ENCODE results near the gene NRAP. TPM values are rescaled to one million over a fixed set of nuclear protein-coding genes. Genes with fewer than 3 reads are reported as not detected.

Gene NRAP
- total RNA-seq, 2 donors from 2014 or later, result 229 to 610 TPM

GRCh38 chr10:113573368-113573767, 90.5 kb downstream of the NRAP start:
- no peak for TF ChIP-seq CTCF (IDR thresholded peaks at IDR 0.05)
- no peaks in the 10 kb centered on the region for H3K36me3 ChIP-seq
- H3K27me3 ChIP-seq, result no peaks in the 10 kb centered on the region
- no peak overlapping the region for H3K4me3 ChIP-seq
- DNase-seq (ENCODE audit: low spot score), result no peak
- no peaks in the 10 kb centered on the region for H3K4me1 ChIP-seq
- H3K9me3 ChIP-seq, result no peaks in the 10 kb centered on the region
- H3K27ac ChIP-seq, result no peak overlapping the region

- no peaks in the 10 kb centered on the region for H3K9me3 ChIP-seq
- H3K4me3 ChIP-seq, result no peak overlapping the region
- no peak overlapping the region for H3K27ac ChIP-seq
- H3K27me3 ChIP-seq, result no peaks in the 10 kb centered on the region
- H3K4me1 ChIP-seq, result no peaks in the 10 kb centered on the region
- TF ChIP-seq CTCF (IDR thresholded peaks at IDR 0.05), result no peak
- DNase-seq (ENCODE audit: low spot score), result no peak
- H3K36me3 ChIP-seq, result no peaks in the 10 kb centered on the region
These were observed 91.1 kb downstream of the NRAP start for GRCh38 chr10:113572520-113573290.

GRCh38 chr10:113569576-113569975, 94.3 kb downstream of the NRAP start:
- H3K27ac ChIP-seq, result no peak overlapping the region

GRCh38 chr10:113566888-113567287, 97.0 kb downstream of the NRAP start:
- no peak for DNase-seq (ENCODE audit: low spot score)
- peaks cover 0 to 5% of the 10 kb centered on the region in 2 donors for H3K4me1 ChIP-seq

More at GRCh38 chr10:113569576-113569975, 94.3 kb downstream of the NRAP start:
- Histone ChIP-seq H3K4me1 (no peaks in the 10 kb centered on the region), H3K4me3 (no peak overlapping the region), H3K36me3 (no peaks in the 10 kb centered on the region), H3K9me3 (no peaks in the 10 kb centered on the region), H3K27me3 (no peaks in the 10 kb centered on the region)
- TF ChIP-seq CTCF (IDR thresholded peaks at IDR 0.05), result no peak
- no peak for DNase-seq (ENCODE audit: low spot score)

GRCh38 chr10:113565364-113565763, 98.5 kb downstream of the NRAP start:
- Histone ChIP-seq H3K9me3 (no peaks in the 10 kb centered on the region), H3K27ac (no peak overlapping the region), H3K4me1 (peaks cover 0 to 5% of the 10 kb centered on the region in 2 donors), H3K4me3 (no peak overlapping the region), H3K27me3 (no peaks in the 10 kb centered on the region), H3K36me3 (no peaks in the 10 kb centered on the region)
- DNase-seq (ENCODE audit: low spot score), result no peak
- TF ChIP-seq CTCF (IDR thresholded peaks at IDR 0.05), result no peak

More at GRCh38 chr10:113566888-113567287, 97.0 kb downstream of the NRAP start:
- Histone ChIP-seq H3K27ac (no peak overlapping the region), H3K36me3 (no peaks in the 10 kb centered on the region), H3K4me3 (no peak overlapping the region), H3K27me3 (no peaks in the 10 kb centered on the region), H3K9me3 (no peaks in the 10 kb centered on the region)
- no peak for TF ChIP-seq CTCF (IDR thresholded peaks at IDR 0.05)

Data from right atrium auricular region (tissue), 2 donors.